ENCODE data around the gene CLCNKB. TPM values are rescaled to one million over a fixed set of nuclear protein-coding genes. Genes with fewer than 3 reads are reported as not detected.
"Not testable (repeated sequence)": the region's sequence is repeated elsewhere in the genome, so short reads cannot be mapped to it uniquely, and the experiment has no call there.

The CLCNKB gene
- total RNA-seq (2014; rRNA removed; shearing (Covaris generic); ENCODE audit: low replicate concordance) = not detected in 2 replicates

DNA sequence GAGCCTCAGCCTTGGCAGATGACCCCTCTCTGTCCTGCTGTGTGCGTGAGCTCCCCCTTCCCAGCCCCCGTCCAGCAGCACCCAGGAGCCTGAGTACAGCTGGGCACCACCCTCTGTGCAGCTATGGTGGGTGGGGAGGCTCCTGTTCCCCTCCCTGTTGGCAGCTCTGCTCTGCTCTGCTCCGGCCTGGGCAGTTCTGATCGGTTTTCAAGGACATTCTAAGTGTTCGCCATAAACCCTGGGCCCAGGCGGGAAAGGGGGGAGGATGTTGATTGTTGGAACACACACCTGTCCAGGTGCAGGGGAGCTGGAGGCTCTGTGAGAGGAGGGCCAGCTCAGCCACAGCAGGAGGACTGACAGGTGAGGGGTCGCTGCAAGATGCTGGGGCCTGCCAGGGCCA lies at the start of gene CLCNKB:
TSS of gene CLCNKB (plus strand) at position 262 of the 400 bp plus-strand sequence. CDS start 711 bp downstream, outside the sequence.
- in situ Hi-C loops (cut with HindIII; ENCODE audit: low pct_unique_long_range_greater_than_20kb, low sequenced_read_pairs) = no loop called here
- no peak for DNase-seq (ENCODE audit: low read depth)

DNA sequence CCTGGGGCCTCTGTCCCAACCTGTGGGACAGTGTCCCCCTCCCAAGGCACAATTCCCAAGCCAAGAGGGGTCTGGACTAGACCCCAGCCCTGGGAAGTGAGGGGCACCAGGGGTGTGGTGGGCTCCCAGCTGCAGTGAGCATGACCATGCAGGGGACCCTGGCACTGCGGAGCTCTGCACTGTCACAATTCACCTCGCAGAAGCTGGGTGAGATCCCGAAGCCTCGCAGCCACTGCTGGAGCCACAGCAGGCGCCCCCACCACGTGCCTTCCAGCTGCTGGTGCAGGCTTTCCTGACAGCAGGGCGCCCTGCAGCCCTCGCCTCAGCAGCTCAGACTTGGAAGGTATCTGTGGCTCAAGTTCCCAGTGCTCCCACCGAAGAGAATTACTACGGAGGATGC lies 49.5 kb upstream of the CLCNKB start:
- in situ Hi-C loops (cut with HindIII; ENCODE audit: low pct_unique_long_range_greater_than_20kb, low sequenced_read_pairs) = no loop called here
- DNase-seq (ENCODE audit: low read depth) = no peak

DNA sequence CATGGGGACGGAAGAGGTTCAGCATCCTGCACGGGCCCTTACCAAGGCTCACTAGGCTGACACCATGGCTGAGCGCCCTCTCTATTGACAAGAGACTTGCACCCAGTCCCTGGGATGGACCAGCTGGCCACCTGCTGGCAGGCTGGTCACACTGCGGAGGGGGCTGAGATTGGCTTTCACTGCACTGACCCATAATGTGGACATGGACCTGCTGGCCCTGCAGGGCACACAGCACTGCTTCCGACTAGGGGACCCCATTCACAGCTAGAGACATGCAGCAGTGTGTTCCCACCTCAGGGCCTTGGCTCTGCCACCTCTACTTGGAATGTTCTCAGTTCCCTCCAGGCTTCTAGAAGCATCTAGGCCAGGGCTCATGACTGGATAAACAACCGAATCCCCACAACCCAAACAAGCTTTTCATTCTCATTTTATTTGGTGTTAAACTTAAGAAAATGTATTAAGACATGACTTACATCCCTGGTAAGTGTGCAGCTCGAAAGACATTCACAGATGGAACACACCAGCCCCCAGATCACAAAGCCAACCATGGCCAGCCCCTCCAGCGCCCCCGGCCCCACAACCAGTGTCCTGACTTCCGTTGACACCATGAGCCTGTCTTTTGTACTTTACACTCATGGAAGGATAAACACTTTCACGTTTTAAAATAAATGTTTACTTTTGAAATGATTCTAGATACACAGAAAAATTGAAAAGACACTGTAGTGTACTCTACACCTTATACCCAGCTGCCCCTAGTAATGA lies 48.8 kb upstream of the CLCNKB start:
- in situ Hi-C loops (cut with HindIII; ENCODE audit: low pct_unique_long_range_greater_than_20kb, low sequenced_read_pairs) = no loop called here

DNA sequence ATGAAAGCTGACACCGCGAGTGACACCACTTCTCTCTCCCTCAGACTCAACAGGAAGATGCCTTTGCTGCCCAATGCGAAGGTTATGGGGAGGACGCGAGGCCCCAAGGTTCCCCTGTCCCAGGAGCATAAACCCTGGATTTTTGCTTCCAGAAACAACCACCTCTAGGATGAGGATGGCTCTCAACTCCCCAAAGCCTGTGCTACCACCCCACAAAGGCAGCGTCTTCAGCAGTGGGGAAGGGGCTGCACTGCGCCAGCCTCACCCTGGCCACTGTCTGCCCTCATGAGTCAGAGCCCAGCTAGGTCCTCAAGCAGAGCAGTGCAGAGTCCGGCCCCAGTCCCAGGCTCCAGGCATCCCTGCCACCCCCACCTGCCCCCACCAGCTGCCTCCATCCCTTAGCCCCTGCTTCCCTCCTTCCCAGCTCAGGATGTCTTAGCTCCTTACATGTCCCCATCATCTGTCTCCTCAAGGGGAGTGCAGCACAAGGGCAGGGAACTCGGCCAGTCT lies 46.5 kb upstream of the CLCNKB start:
- DNase-seq (ENCODE audit: low read depth) = no peak
- in situ Hi-C loops (cut with HindIII; ENCODE audit: low pct_unique_long_range_greater_than_20kb, low sequenced_read_pairs) = no loop called here

More for the DNA sequence above, 48.8 kb upstream of the CLCNKB start:
- peak; percentile 36 for DNase-seq (ENCODE audit: low read depth)

DNA sequence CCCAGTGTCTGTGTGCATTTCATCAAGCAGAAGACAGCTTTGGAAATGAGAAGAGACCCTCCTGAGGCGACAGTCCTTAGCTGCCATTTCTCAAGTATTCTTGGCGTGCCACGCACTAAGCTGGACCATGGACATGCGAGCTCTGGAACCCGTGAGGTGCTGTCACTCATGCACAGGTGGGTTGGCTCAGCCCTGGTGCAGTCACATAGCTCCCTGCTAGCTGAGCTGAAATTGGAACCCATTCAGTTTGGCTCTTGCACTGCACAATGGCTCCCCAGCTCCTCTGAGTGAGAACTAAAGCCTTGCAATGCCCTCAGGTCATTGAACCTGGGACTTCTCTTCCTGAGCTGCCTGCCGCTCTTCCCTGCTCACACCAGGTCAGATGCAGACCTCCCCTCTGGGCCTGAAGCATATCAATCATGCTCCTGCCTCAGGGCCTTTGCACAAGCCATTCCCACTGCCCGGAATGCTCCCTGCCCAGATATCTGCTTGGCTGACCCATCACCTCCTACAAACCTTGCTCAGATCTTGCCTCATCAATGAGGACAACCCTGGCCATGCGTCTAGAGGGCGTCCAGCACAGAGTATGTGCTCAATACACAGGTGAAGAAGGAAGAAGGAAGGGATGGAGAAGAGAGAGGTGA lies 45.8 kb upstream of the CLCNKB start:
- in situ Hi-C loops (cut with HindIII; ENCODE audit: low pct_unique_long_range_greater_than_20kb, low sequenced_read_pairs) = no loop called here
- DNase-seq (ENCODE audit: low read depth) = no peak

DNA sequence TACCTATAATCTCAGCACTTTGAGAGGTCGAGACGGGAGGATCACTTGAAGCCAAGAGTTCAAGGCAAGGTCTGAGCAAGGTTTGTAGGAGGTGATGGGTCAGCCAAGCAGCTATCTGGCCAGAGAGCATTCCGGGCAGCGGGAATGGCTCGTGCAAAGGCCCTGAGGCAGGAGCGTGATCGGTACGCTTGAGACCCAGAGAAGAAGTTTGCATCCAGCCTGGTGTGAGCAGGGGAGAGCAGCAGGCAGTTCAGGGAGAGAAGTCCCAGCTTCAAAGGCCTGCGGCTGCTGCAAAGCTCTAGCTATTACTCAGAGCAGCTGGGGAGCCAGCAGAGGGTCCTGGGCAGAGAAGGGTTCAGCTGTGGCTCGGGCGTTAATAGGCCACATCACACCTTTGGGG lies 44.7 kb upstream of the CLCNKB start:
- in situ Hi-C loops (cut with HindIII; ENCODE audit: low pct_unique_long_range_greater_than_20kb, low sequenced_read_pairs) = no loop called here

DNA sequence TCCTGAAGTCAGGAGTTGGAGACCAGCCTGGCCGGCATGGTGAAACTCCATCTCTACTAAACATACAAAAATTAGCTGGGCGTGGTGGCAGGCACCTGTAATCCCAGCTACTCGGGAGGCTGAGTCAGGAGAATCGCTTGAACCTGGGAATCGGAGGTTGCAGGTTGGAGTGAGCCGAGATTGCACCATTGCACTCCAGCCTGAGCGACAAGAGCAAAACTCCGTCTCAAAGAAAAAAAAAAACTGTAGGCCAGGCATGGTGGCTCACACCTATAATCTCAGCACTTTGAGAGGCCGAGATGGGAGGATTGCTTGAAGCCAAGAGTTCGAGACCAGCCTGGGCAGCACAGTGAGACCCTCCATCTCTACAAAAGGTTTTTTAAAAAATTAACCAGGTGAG lies 42.3 kb upstream of the CLCNKB start:
- in situ Hi-C loops (cut with HindIII; ENCODE audit: low pct_unique_long_range_greater_than_20kb, low sequenced_read_pairs) = not testable (repeated sequence)

More for the DNA sequence above, 44.7 kb upstream of the CLCNKB start:
- DNase-seq (ENCODE audit: low read depth) = no peak

DNA sequence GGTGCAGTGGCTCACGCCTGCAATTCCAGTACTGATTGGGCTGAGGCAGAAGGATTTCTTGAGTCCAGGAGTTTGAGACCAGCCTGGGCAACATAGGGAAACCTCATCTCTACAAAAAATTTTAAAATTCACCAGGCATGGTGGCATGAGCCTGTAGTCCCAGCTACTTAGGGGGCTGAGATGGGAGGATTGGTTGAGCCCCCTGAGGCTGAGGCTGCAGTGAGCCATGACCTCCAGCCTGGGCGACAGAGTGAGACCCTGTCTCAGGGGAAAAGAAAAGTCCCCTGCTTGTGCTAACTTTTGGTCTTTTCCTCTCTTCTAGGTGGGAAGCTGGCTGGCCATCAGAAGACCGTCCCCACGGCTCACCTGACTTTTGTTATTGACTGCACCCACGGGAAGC lies 38.0 kb upstream of the CLCNKB start:
- in situ Hi-C loops (cut with HindIII; ENCODE audit: low pct_unique_long_range_greater_than_20kb, low sequenced_read_pairs) = no loop called here
- no peak for DNase-seq (ENCODE audit: low read depth)

More for the DNA sequence above, 42.3 kb upstream of the CLCNKB start:
- not testable (repeated sequence) for DNase-seq (ENCODE audit: low read depth)

DNA sequence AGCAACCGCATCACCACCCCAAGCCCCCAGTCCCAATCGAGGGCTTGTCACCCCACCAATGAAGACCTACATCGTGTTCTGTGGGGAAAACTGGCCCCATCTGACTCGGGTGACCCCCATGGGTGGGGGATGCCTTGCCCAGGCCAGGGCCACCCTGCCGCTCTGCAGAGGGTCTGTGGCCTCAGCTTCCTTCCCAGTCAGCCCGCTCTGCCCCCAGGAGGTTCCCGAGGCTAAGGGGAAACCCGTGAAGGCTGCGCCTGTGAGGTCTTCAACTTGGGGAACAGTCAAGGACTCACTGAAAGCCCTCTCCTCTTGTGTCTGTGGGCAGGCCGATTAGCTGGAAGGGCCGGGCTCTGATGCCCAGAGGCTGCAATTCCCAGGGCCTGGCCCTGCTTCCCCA lies 37.6 kb upstream of the CLCNKB start:
- DNase-seq (ENCODE audit: low read depth) = no peak
- in situ Hi-C loops (cut with HindIII; ENCODE audit: low pct_unique_long_range_greater_than_20kb, low sequenced_read_pairs) = no loop called here

DNA sequence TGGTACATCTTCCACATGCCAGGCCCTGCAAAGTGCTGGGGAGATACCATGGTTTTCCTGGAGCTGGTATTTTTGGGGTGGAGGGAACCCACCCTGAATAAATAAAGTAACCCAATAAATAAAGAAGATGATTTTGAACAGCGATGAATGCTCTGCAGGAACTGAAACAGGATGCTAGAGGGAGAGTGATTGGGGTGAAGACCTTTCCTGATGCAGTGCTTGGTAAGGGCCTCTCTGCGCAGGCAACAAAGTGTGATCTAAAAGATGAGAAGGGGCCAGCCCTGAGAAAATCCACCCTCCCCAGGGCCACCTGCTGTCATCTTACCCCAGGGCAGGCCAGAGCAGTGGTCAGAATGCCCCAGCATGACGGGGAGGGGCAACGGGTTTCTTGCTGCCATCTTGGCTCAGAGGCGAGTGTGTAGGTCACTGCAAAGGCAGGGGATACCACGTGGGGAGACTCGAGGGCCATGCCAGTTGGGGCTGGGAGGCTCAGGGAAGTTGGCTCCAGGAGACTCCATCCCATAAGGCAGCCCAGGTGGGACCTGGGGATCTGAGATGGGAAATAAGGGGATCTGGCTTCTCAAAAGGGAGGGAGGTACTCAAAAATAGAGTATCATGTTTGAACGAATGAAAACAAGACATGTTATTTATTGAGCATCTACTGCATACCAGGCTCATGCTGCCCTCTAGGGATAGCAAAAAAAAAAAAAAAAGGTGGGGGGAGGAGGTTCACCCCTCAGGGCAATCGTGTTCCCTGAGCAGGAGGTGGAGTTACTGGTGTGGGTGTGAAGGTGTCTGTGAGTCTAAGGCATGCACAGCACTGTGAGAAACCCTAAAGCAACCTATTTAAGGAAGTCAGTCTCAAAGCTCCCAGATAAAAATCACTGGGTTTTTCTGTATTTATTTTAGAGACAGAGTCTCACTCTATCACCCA lies 36.8 kb upstream of the CLCNKB start:
- in situ Hi-C loops (cut with HindIII; ENCODE audit: low pct_unique_long_range_greater_than_20kb, low sequenced_read_pairs) = no loop called here
- DNase-seq (ENCODE audit: low read depth) = peak; percentile 43

DNA sequence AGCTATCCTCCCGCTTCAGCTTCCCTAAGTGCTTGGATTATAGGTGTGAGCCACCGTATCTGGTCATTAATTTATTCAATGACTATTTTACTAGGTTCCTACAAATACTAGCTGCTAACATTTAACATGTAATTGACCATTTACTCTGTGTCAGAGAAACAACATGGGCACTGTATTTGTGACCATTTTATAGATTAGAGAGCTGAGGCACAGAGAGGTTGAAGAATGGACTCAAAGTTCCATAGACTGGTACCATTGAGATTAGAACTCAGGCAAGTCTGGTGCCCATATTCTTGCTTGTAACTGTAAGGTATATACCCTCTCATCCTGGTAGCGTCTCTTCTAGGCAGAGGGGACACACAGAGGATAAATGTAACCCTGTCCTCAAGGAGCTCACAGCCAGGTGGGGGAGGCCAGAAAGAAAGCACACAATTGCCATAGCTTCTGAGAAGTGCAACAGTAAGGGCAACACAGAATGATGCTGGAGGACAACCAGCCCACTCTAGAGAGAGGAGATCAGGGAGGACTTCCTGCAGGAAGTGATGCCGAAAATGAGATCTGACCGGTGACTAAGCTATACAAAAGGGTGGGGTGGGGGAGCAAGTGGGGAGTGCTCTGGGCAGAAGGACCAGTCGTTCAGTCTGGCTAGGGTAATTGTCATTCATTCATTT lies 35.8 kb upstream of the CLCNKB start:
- no peak for DNase-seq (ENCODE audit: low read depth)
- in situ Hi-C loops (cut with HindIII; ENCODE audit: low pct_unique_long_range_greater_than_20kb, low sequenced_read_pairs) = no loop called here

DNA sequence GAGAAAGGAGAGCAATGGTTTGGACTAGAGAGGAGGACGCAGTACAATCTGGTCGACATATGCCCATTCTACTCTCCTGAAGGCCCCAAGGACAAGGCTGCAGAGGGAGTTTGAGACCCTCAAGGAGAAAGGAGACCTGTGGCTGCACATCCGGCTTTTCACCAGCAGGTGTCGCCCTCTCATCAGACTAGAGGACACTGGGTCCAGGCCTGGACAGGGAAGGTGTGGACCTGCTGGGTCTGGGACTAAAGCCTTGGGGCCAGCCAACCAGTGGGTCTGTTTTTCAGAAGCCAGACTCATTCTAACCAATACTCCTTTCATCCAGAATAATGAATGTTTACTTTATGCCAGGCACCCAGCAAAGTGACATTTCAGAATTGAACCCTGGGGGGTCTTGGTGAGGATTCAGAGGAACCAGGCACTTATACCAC lies 34.5 kb upstream of the CLCNKB start:
- DNase-seq (ENCODE audit: low read depth) = peak; percentile 49
- in situ Hi-C loops (cut with HindIII; ENCODE audit: low pct_unique_long_range_greater_than_20kb, low sequenced_read_pairs) = no loop called here

DNA sequence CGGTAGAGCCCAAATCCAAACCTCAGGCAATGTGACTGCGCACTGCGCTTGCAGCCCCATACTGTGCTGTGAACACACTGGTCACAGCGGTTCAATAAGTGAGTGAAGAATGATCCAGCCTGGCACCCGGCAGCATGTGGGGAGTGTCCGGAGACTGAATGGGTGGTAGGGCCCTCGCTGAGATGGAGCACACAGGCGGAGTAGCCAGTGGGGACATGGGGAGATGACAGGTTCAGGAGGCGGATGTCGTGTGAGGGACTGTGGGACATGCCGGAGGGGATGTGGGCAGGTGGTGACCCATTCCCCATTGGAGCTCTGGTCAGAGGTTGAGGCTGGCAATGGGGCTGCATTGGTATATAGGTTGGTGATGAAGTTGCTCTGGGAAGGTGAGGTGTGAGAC lies 33.9 kb upstream of the CLCNKB start:
- in situ Hi-C loops (cut with HindIII; ENCODE audit: low pct_unique_long_range_greater_than_20kb, low sequenced_read_pairs) = no loop called here
- DNase-seq (ENCODE audit: low read depth) = no peak

DNA sequence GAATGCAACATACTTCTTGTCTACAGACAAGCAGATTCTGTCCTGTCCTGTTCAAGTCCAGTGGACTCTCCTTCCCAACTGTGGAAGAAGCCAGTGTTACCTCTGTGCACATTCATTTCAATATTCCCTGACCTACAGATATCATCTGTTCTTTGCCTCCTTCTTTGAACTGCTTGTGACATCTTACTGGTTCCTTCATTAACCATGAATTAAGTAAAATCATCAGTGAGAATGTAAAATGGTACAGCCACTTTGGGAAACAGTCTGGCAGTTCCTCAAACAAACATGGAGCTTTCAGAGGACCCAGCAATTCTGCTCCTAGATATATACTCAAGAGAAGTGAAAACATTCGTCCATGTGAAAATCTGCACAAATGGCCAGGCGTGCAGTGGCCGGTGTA lies 32.7 kb upstream of the CLCNKB start:
- in situ Hi-C loops (cut with HindIII; ENCODE audit: low pct_unique_long_range_greater_than_20kb, low sequenced_read_pairs) = no loop called here
- DNase-seq (ENCODE audit: low read depth) = no peak

DNA sequence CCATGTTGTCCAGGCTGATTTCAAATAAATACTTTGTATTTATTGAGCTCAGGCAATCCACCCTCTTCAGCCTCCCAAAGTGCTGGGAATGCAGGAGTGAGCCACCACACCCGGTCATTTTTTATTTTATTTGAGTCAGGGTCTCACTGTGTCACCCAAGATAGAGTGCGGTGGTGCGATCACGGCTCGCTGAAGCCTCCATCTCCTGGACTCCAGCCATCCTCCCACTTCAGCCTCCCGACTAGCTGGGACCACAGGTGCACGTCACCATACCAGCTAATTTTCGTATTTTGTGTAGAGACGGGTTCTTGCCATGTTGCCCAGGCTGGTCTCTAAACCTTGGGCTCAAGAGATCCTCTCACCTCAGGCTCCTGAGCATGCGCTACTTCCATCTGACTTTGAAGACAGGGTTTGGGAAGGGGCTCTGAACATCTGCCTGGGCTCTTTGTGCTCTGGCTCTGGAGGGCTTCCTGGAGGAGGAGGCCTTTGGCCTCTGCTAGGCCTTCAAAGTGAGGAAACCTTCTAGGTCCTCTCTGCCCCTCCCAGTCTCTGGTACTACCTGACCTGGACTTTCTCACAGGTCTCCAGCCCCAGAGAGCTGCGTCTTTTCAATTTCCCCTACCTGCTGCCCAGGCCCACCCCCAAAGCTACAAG lies 31.5 kb upstream of the CLCNKB start:
- in situ Hi-C loops (cut with HindIII; ENCODE audit: low pct_unique_long_range_greater_than_20kb, low sequenced_read_pairs) = no loop called here
- no peak for DNase-seq (ENCODE audit: low read depth)

DNA sequence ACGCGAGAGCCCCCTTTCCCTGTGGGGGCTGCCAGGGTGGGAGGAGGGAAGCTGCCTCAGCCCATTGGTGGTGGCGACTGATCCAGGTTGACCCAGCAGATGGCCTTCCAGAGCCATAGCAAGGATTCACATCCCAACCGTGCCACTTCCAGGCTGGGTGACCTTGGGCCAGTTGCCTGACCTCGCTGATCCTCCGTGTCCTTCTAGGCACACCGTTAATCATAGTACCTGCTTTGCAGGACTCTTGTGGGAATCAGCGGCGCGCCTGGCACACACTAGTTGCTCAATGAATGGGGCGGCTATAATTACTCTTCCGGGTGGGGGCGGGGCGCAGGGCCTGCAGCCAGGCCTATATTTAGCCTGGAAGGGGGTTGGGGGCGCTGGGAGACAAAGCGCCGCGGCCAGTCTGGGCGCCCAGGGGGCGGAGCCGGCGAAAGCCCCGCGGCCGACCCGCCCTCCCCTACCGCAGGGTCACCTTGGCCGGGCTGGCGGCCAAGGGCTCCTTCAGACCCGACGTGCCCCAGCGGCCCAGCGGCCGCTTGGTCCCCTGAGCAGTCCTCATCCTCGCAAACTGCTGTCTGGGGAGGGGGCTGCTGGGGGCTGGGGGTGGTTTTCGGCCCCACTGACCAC lies 30.9 kb upstream of the CLCNKB start:
- in situ Hi-C loops (cut with HindIII; ENCODE audit: low pct_unique_long_range_greater_than_20kb, low sequenced_read_pairs) = no loop called here
- DNase-seq (ENCODE audit: low read depth) = peak; percentile 73

DNA sequence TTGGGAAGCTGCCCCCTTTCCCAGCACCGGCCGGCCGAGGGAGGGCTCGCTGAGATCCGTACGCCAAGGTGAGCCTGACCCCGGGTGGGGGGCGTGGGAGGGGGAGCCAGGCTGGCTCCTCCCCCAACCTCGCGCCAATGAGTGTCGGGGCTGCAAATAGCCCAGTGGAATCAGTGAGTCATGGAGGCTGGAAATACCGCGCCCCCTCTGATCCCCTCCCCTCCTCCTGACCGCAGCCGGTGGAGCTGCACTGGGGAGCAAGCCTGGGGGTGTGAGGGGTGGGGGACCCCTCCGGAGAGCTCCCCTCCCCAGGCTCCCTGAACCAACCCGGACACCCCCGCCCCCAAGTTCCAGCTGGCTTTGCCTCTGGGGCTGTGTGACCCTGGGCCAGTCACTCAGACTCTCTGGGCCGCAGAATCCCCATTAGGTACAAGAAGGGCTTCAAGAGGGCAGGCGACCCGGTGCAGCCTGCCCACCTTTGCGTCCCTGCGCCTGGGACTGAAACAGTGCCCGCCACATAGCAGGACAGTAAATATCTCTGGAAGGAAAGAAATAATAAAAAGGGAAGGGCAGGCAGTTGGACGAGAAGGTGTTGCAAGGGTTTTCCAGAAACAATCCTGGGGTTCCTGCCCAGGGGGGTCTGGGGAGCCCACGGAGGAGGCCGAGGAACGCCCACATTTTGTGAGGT lies 30.2 kb upstream of the CLCNKB start:
- in situ Hi-C loops (cut with HindIII; ENCODE audit: low pct_unique_long_range_greater_than_20kb, low sequenced_read_pairs) = no loop called here
- DNase-seq (ENCODE audit: low read depth) = peak; percentile 76
